ENCODE measurements around the gene CDK2.
"Not testable (repeated sequence)": the region's sequence is repeated elsewhere in the genome, so short reads cannot be mapped to it uniquely, and the experiment has no call there.

CDK2 gene

GRCh38 chr12:55985341-55985740, 18.7 kb downstream of the CDK2 start:
- no peak overlapping the region for H3K4me3 ChIP-seq (ENCODE audit: low read length)
- peaks cover 60% of the 10 kb centered on the region for H3K36me3 ChIP-seq (ENCODE audit: insufficient read depth, low read depth, low read length)
- no peaks in the 10 kb centered on the region for H3K9me3 ChIP-seq (ENCODE audit: insufficient read depth, low read depth, low read length)
- H3K4me1 ChIP-seq (ENCODE audit: insufficient read depth, low read length), result no peaks in the 10 kb centered on the region
- no peak overlapping the region for H3K27ac ChIP-seq (ENCODE audit: low read length)
- H3K9ac ChIP-seq (ENCODE audit: low read depth, low read length), result no peak overlapping the region
- no peaks in the 10 kb centered on the region for H3K27me3 ChIP-seq (ENCODE audit: insufficient read depth, low read length)

GRCh38 chr12:55985976-55986375, 19.3 kb downstream of the CDK2 start:
- not testable (repeated sequence) for H3K27ac ChIP-seq (ENCODE audit: low read length); H3K9ac ChIP-seq (ENCODE audit: low read depth, low read length); H3K4me3 ChIP-seq (ENCODE audit: low read length); H3K4me1 ChIP-seq (ENCODE audit: insufficient read depth, low read length); H3K27me3 ChIP-seq (ENCODE audit: insufficient read depth, low read length); H3K9me3 ChIP-seq (ENCODE audit: insufficient read depth, low read depth, low read length)
- H3K36me3 ChIP-seq (ENCODE audit: insufficient read depth, low read depth, low read length), result peaks cover 61% of the 10 kb centered on the region

GRCh38 chr12:55991110-55991509, 24.5 kb downstream of the CDK2 start:
- H3K4me3 ChIP-seq (ENCODE audit: low read length), result no peak overlapping the region
- H3K36me3 ChIP-seq (ENCODE audit: insufficient read depth, low read depth, low read length), result peaks cover 79% of the 10 kb centered on the region
- H3K27ac ChIP-seq (ENCODE audit: low read length), result no peak overlapping the region
- no peaks in the 10 kb centered on the region for H3K9me3 ChIP-seq (ENCODE audit: insufficient read depth, low read depth, low read length)
- H3K9ac ChIP-seq (ENCODE audit: low read depth, low read length), result no peak overlapping the region
- no peaks in the 10 kb centered on the region for H3K27me3 ChIP-seq (ENCODE audit: insufficient read depth, low read length)
- H3K4me1 ChIP-seq (ENCODE audit: insufficient read depth, low read length), result no peaks in the 10 kb centered on the region

GRCh38 chr12:55993230-55993853, 26.7 kb downstream of the CDK2 start:
- Histone ChIP-seq H3K4me1 (ENCODE audit: insufficient read depth, low read length) (no peaks in the 10 kb centered on the region), H3K9ac (ENCODE audit: low read depth, low read length) (no peak overlapping the region), H3K4me3 (ENCODE audit: low read length) (no peak overlapping the region), H3K27ac (ENCODE audit: low read length) (no peak overlapping the region), H3K36me3 (ENCODE audit: insufficient read depth, low read depth, low read length) (peaks cover 62% of the 10 kb centered on the region), H3K27me3 (ENCODE audit: insufficient read depth, low read length) (no peaks in the 10 kb centered on the region), H3K9me3 (ENCODE audit: insufficient read depth, low read depth, low read length) (no peaks in the 10 kb centered on the region)

- Histone ChIP-seq H3K36me3 (ENCODE audit: insufficient read depth, low read depth, low read length) (peaks cover 49% of the 10 kb centered on the region), H3K27ac (ENCODE audit: low read length) (no peak overlapping the region)
Measured at GRCh38 chr12:55995366-55995765, 28.7 kb downstream of the CDK2 start.

GRCh38 chr12:55996201-55996714, 29.6 kb downstream of the CDK2 start:
- Histone ChIP-seq H3K4me3 (ENCODE audit: low read length) (peak overlapping the region; percentile 93), H3K27ac (ENCODE audit: low read length) (no peak overlapping the region), H3K9ac (ENCODE audit: low read depth, low read length) (no peak overlapping the region; the same call in 1 of the 2 replicates), H3K9me3 (ENCODE audit: insufficient read depth, low read depth, low read length) (no peaks in the 10 kb centered on the region), H3K27me3 (ENCODE audit: insufficient read depth, low read length) (no peaks in the 10 kb centered on the region), H3K4me1 (ENCODE audit: insufficient read depth, low read length) (no peaks in the 10 kb centered on the region), H3K36me3 (ENCODE audit: insufficient read depth, low read depth, low read length) (peaks cover 40% of the 10 kb centered on the region)

More at GRCh38 chr12:55995366-55995765, 28.7 kb downstream of the CDK2 start:
- Histone ChIP-seq H3K27me3 (ENCODE audit: insufficient read depth, low read length) (no peaks in the 10 kb centered on the region), H3K4me3 (ENCODE audit: low read length) (no peak overlapping the region), H3K9me3 (ENCODE audit: insufficient read depth, low read depth, low read length) (no peaks in the 10 kb centered on the region), H3K4me1 (ENCODE audit: insufficient read depth, low read length) (no peaks in the 10 kb centered on the region), H3K9ac (ENCODE audit: low read depth, low read length) (no peak overlapping the region)

GRCh38 chr12:55996715-55997534, 30.3 kb downstream of the CDK2 start, which contains the start of gene SUOX:
SUOX (plus strand) TSS chr12:55997276; CDS start chr12:56002222, 4,946 bp downstream.
- no peak within 1 kb of the TSS for H3K27ac ChIP-seq (ENCODE audit: low read length)
- H3K4me3 ChIP-seq (ENCODE audit: low read length), result peak within 1 kb of the TSS; percentile 93
- peaks cover 34% of the 10 kb centered on the region for H3K36me3 ChIP-seq (ENCODE audit: insufficient read depth, low read depth, low read length)
- no peaks in the 10 kb centered on the region for H3K9me3 ChIP-seq (ENCODE audit: insufficient read depth, low read depth, low read length)
- no peaks in the 10 kb centered on the region for H3K27me3 ChIP-seq (ENCODE audit: insufficient read depth, low read length)
- H3K9ac ChIP-seq (ENCODE audit: low read depth, low read length), result peak within 1 kb of the TSS; percentile 86
- H3K4me1 ChIP-seq (ENCODE audit: insufficient read depth, low read length), result no peaks in the 10 kb centered on the region

- Histone ChIP-seq H3K4me1 (ENCODE audit: insufficient read depth, low read length) (no peaks in the 10 kb centered on the region), H3K27me3 (ENCODE audit: insufficient read depth, low read length) (no peaks in the 10 kb centered on the region), H3K9me3 (ENCODE audit: insufficient read depth, low read depth, low read length) (no peaks in the 10 kb centered on the region), H3K9ac (ENCODE audit: low read depth, low read length) (peak overlapping the region; percentile 86), H3K27ac (ENCODE audit: low read length) (no peak overlapping the region), H3K4me3 (ENCODE audit: low read length) (peak overlapping the region; percentile 93), H3K36me3 (ENCODE audit: insufficient read depth, low read depth, low read length) (peaks cover 34% of the 10 kb centered on the region)
Measured at GRCh38 chr12:55997535-55997859, 30.9 kb downstream of the CDK2 start.

- not testable (repeated sequence) for H3K4me1 ChIP-seq (ENCODE audit: insufficient read depth, low read length); H3K4me3 ChIP-seq (ENCODE audit: low read length); H3K9me3 ChIP-seq (ENCODE audit: insufficient read depth, low read depth, low read length); H3K27me3 ChIP-seq (ENCODE audit: insufficient read depth, low read length); H3K9ac ChIP-seq (ENCODE audit: low read depth, low read length); H3K27ac ChIP-seq (ENCODE audit: low read length)
- H3K36me3 ChIP-seq (ENCODE audit: insufficient read depth, low read depth, low read length), result peaks cover 32% of the 10 kb centered on the region
Measured at GRCh38 chr12:55999522-55999921, 32.9 kb downstream of the CDK2 start.

GRCh38 chr12:55999999-56000540, 33.4 kb downstream of the CDK2 start:
- H3K4me1 ChIP-seq (ENCODE audit: insufficient read depth, low read length); H3K9me3 ChIP-seq (ENCODE audit: insufficient read depth, low read depth, low read length); H3K4me3 ChIP-seq (ENCODE audit: low read length); H3K27me3 ChIP-seq (ENCODE audit: insufficient read depth, low read length); H3K27ac ChIP-seq (ENCODE audit: low read length); H3K9ac ChIP-seq (ENCODE audit: low read depth, low read length): not testable (repeated sequence)
- peaks cover 32% of the 10 kb centered on the region for H3K36me3 ChIP-seq (ENCODE audit: insufficient read depth, low read depth, low read length)

GRCh38 chr12:56001487-56002100, 35.0 kb downstream of the CDK2 start:
- no peaks in the 10 kb centered on the region for H3K27me3 ChIP-seq (ENCODE audit: insufficient read depth, low read length)
- H3K4me3 ChIP-seq (ENCODE audit: low read length), result no peak overlapping the region
- no peaks in the 10 kb centered on the region for H3K4me1 ChIP-seq (ENCODE audit: insufficient read depth, low read length)
- H3K27ac ChIP-seq (ENCODE audit: low read length), result no peak overlapping the region
- no peak overlapping the region for H3K9ac ChIP-seq (ENCODE audit: low read depth, low read length)
- no peaks in the 10 kb centered on the region for H3K9me3 ChIP-seq (ENCODE audit: insufficient read depth, low read depth, low read length)
- peaks cover 32% of the 10 kb centered on the region for H3K36me3 ChIP-seq (ENCODE audit: insufficient read depth, low read depth, low read length)

Data from iPS-20b (cell line).